Measurements from ENCODE around the gene GHR. TPM values are rescaled to one million over a fixed set of nuclear protein-coding genes. Genes with fewer than 3 reads are reported as not detected.

GHR gene
- polyA plus RNA-seq, 1 experiment, result 0.90 TPM

- TF ChIP-seq CTCF (IDR thresholded peaks at IDR 0.05; ENCODE audit: insufficient read depth, low read depth, low read length), result no peak
- CTCF ChIA-PET, result no interaction called here
- H3K4me3 ChIP-seq (ENCODE audit: low read depth, low read length), result no peak overlapping the region
- no peaks in the 10 kb centered on the region for H3K27me3 ChIP-seq (ENCODE audit: control insufficient read depth, insufficient read depth, low read length)
- H3K36me3 ChIP-seq (ENCODE audit: control insufficient read depth, insufficient read depth, low read length), result no peaks in the 10 kb centered on the region
- DNase-seq (ENCODE audit: low read depth), result no peak
- POLR2A ChIA-PET, result no interaction called here
These were observed 164.0 kb downstream of the GHR start for GRCh38 chr5:42587096-42587723.

GRCh38 chr5:42590566-42590965, 167.3 kb downstream of the GHR start:
- no peak for TF ChIP-seq CTCF (IDR thresholded peaks at IDR 0.05; ENCODE audit: insufficient read depth, low read depth, low read length)
- CTCF ChIA-PET, result no interaction called here
- POLR2A ChIA-PET, result no interaction called here

GRCh38 chr5:42591015-42591414, 167.8 kb downstream of the GHR start:
- H3K27me3 ChIP-seq (ENCODE audit: control insufficient read depth, insufficient read depth, low read length), result no peaks in the 10 kb centered on the region
- no peak for TF ChIP-seq CTCF (IDR thresholded peaks at IDR 0.05; ENCODE audit: insufficient read depth, low read depth, low read length)
- no peak overlapping the region for H3K4me3 ChIP-seq (ENCODE audit: low read depth, low read length)
- ChIA-PET CTCF (interaction anchor here (2.1 kb wide), 1 partner anchor 8 kb away, joined by 7 read pairs; no protein-coding TSS in a partner anchor), POLR2A (no interaction called here)
- no peaks in the 10 kb centered on the region for H3K36me3 ChIP-seq (ENCODE audit: control insufficient read depth, insufficient read depth, low read length)
- DNase-seq (ENCODE audit: low read depth), result no peak

More at GRCh38 chr5:42590566-42590965, 167.3 kb downstream of the GHR start:
- H3K36me3 ChIP-seq (ENCODE audit: control insufficient read depth, insufficient read depth, low read length), result no peaks in the 10 kb centered on the region
- H3K4me3 ChIP-seq (ENCODE audit: low read depth, low read length), result no peak overlapping the region
- no peaks in the 10 kb centered on the region for H3K27me3 ChIP-seq (ENCODE audit: control insufficient read depth, insufficient read depth, low read length)
- no peak for DNase-seq (ENCODE audit: low read depth)

- CTCF ChIA-PET, result interaction anchor here (2.1 kb wide), 1 partner anchor 10 kb away, joined by 7 read pairs; no protein-coding TSS in a partner anchor
- no peak for DNase-seq (ENCODE audit: low read depth)
These were observed 169.3 kb downstream of the GHR start for GRCh38 chr5:42592401-42593140.

More at GRCh38 chr5:42592401-42593140, 169.3 kb downstream of the GHR start:
- POLR2A ChIA-PET, result no interaction called here
- TF ChIP-seq CTCF (IDR thresholded peaks at IDR 0.05; ENCODE audit: insufficient read depth, low read depth, low read length), result no peak
- no peak overlapping the region for H3K4me3 ChIP-seq (ENCODE audit: low read depth, low read length)
- no peaks in the 10 kb centered on the region for H3K27me3 ChIP-seq (ENCODE audit: control insufficient read depth, insufficient read depth, low read length)
- H3K36me3 ChIP-seq (ENCODE audit: control insufficient read depth, insufficient read depth, low read length), result no peaks in the 10 kb centered on the region

All from BJ (cell line).